Lung (tissue), 12 donors: ENCODE measurements around the gene DIP2C. TPM values are rescaled to one million over a fixed set of nuclear protein-coding genes. Genes with fewer than 3 reads are reported as not detected.

Experiments used
- ATAC-seq: fragments of 200-7000 bp; cut with Tn5 transposase; one replicate; pipeline ENCODE4 v1.9.1; 2020; ENCODE audit warnings: moderate number of reproducible peaks; ENCODE audit not compliant: insufficient read depth, low FRiP score
- DNase-seq, 3 donors: peaks; one replicate each; pipeline ENCODE4 v3.0.0-alpha.2; 2013 to 2017
- H3K27ac ChIP-seq, 2 donors: one replicate each; pipeline ENCODE4 v1.5.1; 2013; ENCODE audit warnings: mild to moderate bottlenecking in 2 of 2, moderate library complexity in 2 of 2, control low read depth in 1 of 2, inconsistent platforms in 1 of 2, low read depth in 1 of 2, low read length in 1 of 2
- H3K27me3 ChIP-seq, 3 donors: one replicate each; pipeline ENCODE4 v1.5.1; 2013; ENCODE audit warnings: low read length in 2 of 3; ENCODE audit not compliant: control insufficient read depth in 3 of 3, insufficient read depth in 3 of 3
- H3K36me3 ChIP-seq, 4 donors: one replicate each; pipeline ENCODE4 v1.5.1; 2013; ENCODE audit warnings: low read length in 4 of 4, mild to moderate bottlenecking in 1 of 4, moderate library complexity in 1 of 4; ENCODE audit not compliant: control insufficient read depth in 4 of 4, insufficient read depth in 4 of 4
- H3K4me1 ChIP-seq, 5 donors: one replicate each; pipeline ENCODE4 v1.5.1; 2013; ENCODE audit warnings: low read length in 5 of 5, mild to moderate bottlenecking in 2 of 5, moderate library complexity in 1 of 5; ENCODE audit not compliant: control insufficient read depth in 5 of 5, insufficient read depth in 5 of 5
- H3K4me3 ChIP-seq: one replicate; pipeline ENCODE4 v1.5.1; 2013; ENCODE audit warnings: mild to moderate bottlenecking, control low read depth, moderate library complexity
- H3K9ac ChIP-seq, 2 donors: one replicate each; pipeline ENCODE4 v1.5.1; 2013; ENCODE audit warnings: low read length in 2 of 2, control low read depth in 1 of 2; ENCODE audit not compliant: insufficient read depth in 1 of 2
- H3K9me3 ChIP-seq, 4 donors: one replicate each; pipeline ENCODE4 v1.5.1; 2013; ENCODE audit warnings: low read length in 3 of 4, mild to moderate bottlenecking in 1 of 4, moderate library complexity in 1 of 4; ENCODE audit not compliant: control insufficient read depth in 4 of 4, insufficient read depth in 3 of 4
- CTCF ChIP-seq: IDR thresholded peaks from 2 replicates; pipeline ENCODE4 v1.5.1; 2012; ENCODE audit warnings: mild to moderate bottlenecking; ENCODE audit errors: control extremely low read depth, extremely low read depth
- WGBS, 2 donors: extraction: QIAGEN DNeasy Blood & Tissue Kit; methylation state at CpG; one replicate each; pipeline ENCODE4 v1.1.7; 2013; 5-methylcytosine and 5-hydroxymethylcytosine counted together
- polyA plus RNA-seq, 2 donors: library from polyadenylated mRNA; stranded (reverse); fragments of 200-250 nt; gene quantifications; one replicate each; pipeline ENCODE4 v1.2.1, GENCODE V29; 2013
- total RNA-seq, 2 donors: library from RNA; depleted of rRNA in 1 of 2; stranded (reverse); fragments of >200 nt in 1 of 2; gene quantifications; one replicate each; pipeline ENCODE4 v1.2.1, GENCODE V29; 2014 to 2021
- donor health status: control.
- donor health status: control.
- donor health status: Bipolar disorder and iron deficiency.
- donor health status: healthy.
- donor health status: DM: yes; HTN: yes; CAD: no.

Gene DIP2C
- total and polyA plus RNA-seq, 4 donors: 3.6 to 20.0 (median 9.5) TPM

DNA sequence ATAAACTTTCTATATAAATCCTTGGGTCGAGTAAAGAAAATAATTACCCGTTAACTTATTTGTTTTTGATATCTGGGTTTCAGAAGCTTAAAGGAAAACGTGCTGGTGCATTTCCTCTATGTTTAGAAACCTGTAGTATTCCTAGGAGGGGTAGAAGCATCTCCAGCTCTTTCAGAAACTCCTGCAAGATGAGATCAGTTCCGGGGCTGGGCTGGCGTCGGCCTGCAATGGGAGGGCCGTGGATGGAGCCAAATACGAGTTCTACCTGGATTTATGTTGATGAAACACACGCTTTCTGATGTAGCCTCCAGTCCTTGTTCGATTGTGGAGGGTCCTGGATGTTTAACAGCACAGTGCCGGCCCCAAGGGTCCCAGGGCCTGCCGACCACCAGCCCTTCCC, 35.8 kb upstream of the DIP2C start:
- Histone ChIP-seq H3K9ac (no peak overlapping the region), H3K36me3 (no peaks in the 10 kb centered on the region), H3K9me3 (peaks cover 0 to 12% (median 1%) of the 10 kb centered on the region in 4 donors), H3K4me3 (no peak overlapping the region), H3K4me1 (peaks cover 0 to 2% (median 0%) of the 10 kb centered on the region in 5 donors), H3K27ac (no peak overlapping the region), H3K27me3 (no peaks in the 10 kb centered on the region)
- ATAC-seq (no peak), DNase-seq (no peak)
- 73 to 77% methylated on average over 12 of the region's 12 CpGs for WGBS, 2 donors
- no peak for TF ChIP-seq CTCF

- Histone ChIP-seq H3K27ac (no peak overlapping the region), H3K4me3 (no peak overlapping the region), H3K27me3 (no peaks in the 10 kb centered on the region), H3K4me1 (peaks cover 0 to 2% (median 0%) of the 10 kb centered on the region in 5 donors), H3K36me3 (no peaks in the 10 kb centered on the region), H3K9ac (no peak overlapping the region), H3K9me3 (peaks cover 0 to 12% (median 1%) of the 10 kb centered on the region in 4 donors)
- DNase-seq (no peak), ATAC-seq (no peak)
- no peak for TF ChIP-seq CTCF
- 93 to 94% methylated on average over 16 of the region's 16 CpGs for WGBS, 2 donors
Observed at GRCh38 chr10:723973-724372, 34.5 kb upstream of the DIP2C start.

GRCh38 chr10:722281-723060, 33.0 kb upstream of the DIP2C start:
- H3K4me1 ChIP-seq: peaks cover 0 to 2% (median 0%) of the 10 kb centered on the region in 5 donors
- no peaks in the 10 kb centered on the region for H3K27me3 ChIP-seq
- no peak for DNase-seq
- H3K36me3 ChIP-seq: no peaks in the 10 kb centered on the region
- peaks cover 0 to 12% (median 1%) of the 10 kb centered on the region in 4 donors for H3K9me3 ChIP-seq
- no peak overlapping the region for H3K9ac ChIP-seq
- 91 to 93% methylated on average over 26 of the region's 26 CpGs for WGBS, 2 donors
- no peak for TF ChIP-seq CTCF
- H3K27ac ChIP-seq: no peak overlapping the region
- H3K4me3 ChIP-seq: no peak overlapping the region
- no peak for ATAC-seq
